GM18502 (cell line): Measurements from ENCODE around the gene NLRP3.
A peak's percentile ranks its signal among the peaks of the same experiment; 100 is the strongest.

Source experiments
- ATAC-seq: cut with Tn5 transposase; IDR thresholded peaks from one replicate; pipeline ENCODE4 v1.9.1; 2021; ENCODE audit warnings: mild to moderate bottlenecking; ENCODE audit not compliant: unreplicated experiment, poor library complexity

Gene NLRP3

GRCh38 chr1:247435030-247435758, 19.2 kb downstream of the NLRP3 start:
- peak; percentile 28 for ATAC-seq

- no peak for ATAC-seq
These were observed 19.8 kb downstream of the NLRP3 start for GRCh38 chr1:247435759-247436147.

DNA sequence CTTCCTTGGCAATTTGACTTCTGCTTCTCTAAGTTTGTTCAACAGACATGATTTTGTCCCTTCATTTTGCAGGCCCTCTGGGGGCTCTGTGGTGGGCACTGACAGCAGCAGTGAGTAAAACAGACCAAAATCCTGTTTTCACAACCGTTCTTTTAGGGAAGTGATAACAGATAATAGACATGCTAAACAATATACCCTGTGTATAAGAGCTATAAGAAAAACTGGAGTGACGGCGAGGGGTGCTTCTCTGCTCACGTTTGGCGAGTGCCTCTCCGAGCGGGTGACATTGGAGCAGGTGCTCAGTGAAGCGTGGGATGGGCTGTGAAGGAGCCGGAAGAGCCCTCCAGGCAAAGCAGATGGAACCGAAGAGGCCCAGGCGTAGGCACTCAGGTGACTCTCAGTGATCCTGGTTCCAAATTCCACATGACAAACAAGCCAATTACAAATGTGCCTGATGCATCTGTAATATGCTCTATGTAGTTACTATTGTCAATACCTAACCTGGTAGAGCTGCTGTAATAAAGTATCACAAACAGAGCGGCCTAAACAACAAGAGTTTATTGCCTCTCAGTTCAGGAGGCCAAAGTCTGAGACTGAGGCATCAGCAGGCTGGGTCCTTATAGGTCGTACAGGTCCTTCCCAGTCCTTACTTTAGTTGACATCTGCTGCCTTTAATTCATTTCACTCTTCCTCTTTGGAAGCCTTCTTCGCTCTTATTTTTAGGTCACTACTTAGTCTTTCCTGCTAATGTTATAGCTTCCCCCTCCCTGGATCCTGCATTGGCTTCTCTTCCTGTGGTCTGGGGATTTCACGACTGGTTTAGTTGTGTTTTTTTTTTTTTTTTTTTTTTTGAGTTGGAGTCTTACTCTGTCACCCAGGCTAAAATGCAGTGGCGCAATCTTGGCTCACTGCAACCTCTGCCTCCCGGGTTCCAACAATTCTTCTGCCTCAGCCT, 21.9 kb downstream of the NLRP3 start:
- ATAC-seq = no peak

DNA sequence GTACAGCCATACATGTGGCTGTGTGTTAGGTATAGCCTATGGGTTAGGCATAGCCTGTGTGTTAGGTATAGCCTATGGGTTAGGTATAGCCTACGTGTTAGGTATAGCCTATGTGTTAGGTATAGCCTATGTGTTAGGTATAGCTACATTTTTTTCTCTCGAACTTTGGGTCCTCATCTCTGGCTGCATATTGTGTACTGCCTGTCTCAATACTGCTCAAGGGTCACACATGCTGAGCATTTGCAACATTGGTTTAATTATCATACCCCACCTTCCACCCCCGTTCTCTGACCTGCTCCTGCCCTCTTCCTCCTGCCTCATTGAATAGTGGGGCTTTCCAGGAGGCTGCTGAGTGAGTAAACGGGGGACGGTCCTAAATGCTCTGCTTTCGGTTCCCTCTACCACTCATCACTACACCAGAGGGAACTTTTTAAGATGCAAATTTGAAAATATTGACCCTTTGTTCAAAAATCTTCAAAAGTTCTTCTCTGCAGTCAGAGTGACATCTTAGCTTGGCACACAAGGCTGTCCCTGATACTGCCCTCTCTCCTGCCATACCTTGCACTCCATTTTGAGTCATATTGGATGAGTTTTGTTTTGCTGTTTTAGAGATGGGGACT, 24.1 kb downstream of the NLRP3 start:
- ATAC-seq = peak; percentile 98

GRCh38 chr1:247441606-247442005, 25.6 kb downstream of the NLRP3 start:
- ATAC-seq = no peak

GRCh38 chr1:247442164-247442563, 26.2 kb downstream of the NLRP3 start:
- no peak for ATAC-seq

- no peak for ATAC-seq
These were observed 27.7 kb downstream of the NLRP3 start for GRCh38 chr1:247443641-247444040.

GRCh38 chr1:247444571-247444970, 28.6 kb downstream of the NLRP3 start:
- no peak for ATAC-seq

- ATAC-seq = no peak
These were observed 29.8 kb downstream of the NLRP3 start for GRCh38 chr1:247445526-247446356.

DNA sequence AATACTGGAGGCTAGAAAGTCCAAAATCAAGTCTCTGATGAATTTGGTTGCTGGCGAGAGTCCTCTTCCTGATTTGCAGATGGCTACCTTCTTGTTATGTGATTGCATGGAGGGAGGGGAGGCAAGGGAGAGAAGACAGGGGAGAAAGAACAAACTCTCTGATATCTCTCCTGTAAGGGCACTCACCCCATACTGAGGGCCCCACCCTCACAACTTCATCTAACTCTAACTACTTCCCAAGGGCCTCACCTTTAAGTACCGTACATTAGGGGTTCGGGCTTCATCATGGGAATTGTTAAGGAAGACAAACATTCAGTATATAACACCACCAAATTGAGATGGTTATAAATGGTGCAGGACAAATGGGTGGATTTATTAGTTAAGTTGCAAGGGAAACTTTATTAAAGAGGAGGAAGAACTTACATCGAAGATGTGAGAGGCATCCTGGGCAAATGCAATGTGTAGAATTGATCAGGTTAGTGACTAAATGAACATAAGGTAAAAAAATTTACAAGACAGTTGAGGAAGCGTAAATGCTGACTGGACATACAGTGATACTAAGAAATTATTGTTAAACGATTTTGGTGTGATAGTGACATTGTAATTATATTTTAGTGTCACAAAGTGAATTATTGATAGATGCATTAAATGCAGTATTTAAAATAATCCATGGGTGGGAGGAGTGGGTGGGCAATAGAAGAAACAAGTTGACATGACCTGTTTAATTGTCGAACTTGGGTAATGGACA, 31.4 kb downstream of the NLRP3 start:
- ATAC-seq = no peak

DNA sequence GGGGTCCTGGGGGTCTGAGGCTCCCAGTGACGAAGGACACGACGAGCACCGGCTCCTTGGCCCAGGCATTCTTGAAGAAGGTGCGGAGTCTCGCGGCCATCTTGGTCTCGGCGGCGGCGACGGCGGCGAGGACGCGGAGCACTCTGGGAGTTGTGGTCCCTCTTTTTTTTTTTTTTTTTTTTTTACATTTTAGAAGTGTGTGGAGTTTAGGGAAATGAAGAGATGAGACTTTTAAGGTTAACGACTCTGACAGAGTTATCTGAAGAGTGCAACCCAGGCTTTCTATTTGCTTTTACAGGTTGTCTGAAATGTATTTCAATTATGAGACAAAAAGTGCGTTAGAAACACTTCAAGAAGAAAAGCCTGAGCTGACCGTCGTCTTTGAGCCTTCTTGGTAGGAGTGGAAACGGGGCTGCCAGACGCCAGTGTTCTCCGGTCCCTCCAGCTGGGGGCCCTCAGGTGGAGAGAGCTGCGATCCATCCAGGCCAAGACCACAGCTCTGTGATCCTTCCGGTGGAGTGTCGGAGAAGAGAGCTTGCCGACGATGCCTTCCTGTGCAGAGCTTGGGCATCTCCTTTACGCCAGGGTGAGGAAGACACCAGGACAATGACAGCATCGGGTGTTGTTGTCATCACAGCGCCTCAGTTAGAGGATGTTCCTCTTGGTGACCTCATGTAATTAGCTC, 32.3 kb downstream of the NLRP3 start:
- ATAC-seq = no peak

DNA sequence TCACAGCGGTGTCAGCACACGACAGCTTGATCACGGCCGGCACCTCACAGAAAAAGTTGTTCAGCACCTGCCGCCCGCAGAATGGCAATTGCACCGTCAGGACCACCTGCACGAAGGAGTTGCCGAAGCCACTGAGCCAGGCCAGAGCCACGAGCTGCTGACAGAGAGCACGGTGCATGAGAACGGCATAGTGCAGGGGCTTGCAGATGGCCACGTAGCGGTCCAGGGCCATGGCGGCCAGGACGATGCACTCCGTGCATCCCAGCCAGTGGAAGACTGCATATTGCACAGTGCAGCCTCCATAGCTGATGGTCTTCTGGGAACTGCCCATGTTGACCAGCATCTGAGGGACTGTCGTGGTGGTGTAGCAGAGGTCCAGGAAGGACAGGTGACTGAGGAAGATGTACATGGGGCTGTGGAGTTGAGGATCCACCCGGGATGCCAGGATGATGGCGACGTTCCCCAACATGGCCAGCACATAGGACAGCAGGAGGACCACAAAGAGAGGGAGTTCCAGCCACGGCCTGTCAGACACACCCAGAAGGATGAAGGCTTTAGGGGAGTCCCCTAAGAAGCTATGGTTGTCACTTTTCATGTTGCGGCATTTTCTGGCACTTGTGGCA, 35.5 kb downstream of the NLRP3 start:
- no peak for ATAC-seq

GRCh38 chr1:247452447-247453039, 36.6 kb downstream of the NLRP3 start:
- no peak for ATAC-seq

- no peak for ATAC-seq
These were observed 37.3 kb downstream of the NLRP3 start for GRCh38 chr1:247453245-247453644.

DNA sequence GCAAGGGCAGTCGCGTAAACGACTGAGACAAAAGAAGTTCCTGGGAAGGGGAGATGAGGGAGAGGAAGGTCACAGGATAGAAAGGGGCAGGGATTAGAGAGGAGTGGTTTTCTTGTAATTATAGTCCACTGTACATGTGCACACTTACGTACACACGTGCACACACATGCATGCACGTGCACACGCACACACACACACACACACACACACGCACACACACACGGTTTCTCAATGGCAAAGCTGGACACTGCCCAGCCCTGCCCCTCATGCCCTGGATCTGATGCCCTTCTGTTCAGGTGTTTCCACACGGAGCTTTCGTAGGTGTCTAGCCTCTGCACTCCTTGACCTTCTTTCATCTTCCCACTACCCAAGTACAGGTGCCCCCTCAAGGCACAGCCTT, 38.0 kb downstream of the NLRP3 start:
- ATAC-seq = no peak

- ATAC-seq = no peak
These were observed 40.0 kb downstream of the NLRP3 start for GRCh38 chr1:247456021-247456420.

DNA sequence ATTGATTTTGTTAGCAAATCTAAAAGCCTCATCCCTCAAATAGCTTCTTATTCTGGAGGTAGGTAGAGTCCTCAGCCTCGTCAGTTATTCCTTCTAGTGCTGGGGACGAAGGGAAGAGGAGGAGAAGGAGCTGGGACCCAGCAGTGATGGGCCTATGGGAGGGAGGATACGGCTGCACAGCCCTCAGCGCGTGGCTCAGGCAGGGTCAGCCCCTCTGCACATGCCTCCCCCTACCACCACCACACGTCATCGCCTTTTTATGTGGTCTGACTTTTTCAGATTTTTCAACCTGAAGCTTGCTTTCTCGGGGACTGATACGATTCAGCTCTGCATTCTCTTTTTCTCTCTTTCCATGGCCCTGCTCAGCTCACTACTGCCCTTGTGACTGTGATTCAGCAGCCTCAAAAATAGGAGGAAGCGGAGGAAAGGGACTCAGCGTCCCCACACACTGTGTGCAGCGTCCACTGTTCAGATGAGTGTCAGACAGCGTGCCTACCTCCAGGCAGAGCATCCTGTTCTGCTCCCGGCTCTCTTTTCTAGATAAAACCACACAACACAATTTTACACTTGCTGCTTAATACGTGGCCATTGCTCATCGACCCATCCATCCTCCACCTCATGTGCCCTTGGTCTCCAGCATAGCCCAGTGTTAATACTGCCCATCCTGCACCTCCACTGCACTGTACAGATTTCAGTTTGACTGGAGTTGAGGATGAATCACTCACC, 41.1 kb downstream of the NLRP3 start:
- ATAC-seq = no peak
